GM10266 (cell line): ENCODE data around the gene EXOC3L1.

Experiments used
- DNase-seq: peaks from one replicate; pipeline ENCODE4 v3.0.0; 2012; ENCODE audit errors: extremely low spot score
- TF ChIP-seq, protein P1 (sequence below): IDR thresholded peaks from 2 replicates; pipeline ENCODE4 v1.5.1; 2012; ENCODE audit warnings: mild to moderate bottlenecking, low read depth; ENCODE audit not compliant: control insufficient read depth, insufficient read depth; ENCODE audit errors: missing control alignments

The EXOC3L1 gene

DNA sequence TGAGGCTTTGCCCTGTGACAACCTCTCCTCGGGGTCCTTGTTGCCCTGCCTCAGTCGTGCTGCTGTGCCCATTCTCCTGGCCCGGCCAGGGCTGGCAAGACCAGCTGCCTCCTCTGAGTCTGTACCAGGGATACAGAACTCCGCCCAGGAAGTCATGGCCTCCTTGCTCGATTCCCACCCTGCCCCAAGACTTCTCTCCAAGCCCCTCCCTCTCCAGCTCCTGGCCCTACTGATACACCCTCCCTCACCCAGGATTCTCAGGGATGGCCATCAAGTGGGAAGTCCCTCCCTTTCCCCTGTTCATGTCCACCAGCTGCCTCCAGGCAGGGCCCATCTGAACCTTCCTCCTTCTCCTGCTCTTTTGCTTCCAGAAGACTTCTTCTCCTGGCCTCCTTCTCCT lies 25.8 kb upstream of the EXOC3L1 start:
- TF ChIP-seq, protein P1, sequence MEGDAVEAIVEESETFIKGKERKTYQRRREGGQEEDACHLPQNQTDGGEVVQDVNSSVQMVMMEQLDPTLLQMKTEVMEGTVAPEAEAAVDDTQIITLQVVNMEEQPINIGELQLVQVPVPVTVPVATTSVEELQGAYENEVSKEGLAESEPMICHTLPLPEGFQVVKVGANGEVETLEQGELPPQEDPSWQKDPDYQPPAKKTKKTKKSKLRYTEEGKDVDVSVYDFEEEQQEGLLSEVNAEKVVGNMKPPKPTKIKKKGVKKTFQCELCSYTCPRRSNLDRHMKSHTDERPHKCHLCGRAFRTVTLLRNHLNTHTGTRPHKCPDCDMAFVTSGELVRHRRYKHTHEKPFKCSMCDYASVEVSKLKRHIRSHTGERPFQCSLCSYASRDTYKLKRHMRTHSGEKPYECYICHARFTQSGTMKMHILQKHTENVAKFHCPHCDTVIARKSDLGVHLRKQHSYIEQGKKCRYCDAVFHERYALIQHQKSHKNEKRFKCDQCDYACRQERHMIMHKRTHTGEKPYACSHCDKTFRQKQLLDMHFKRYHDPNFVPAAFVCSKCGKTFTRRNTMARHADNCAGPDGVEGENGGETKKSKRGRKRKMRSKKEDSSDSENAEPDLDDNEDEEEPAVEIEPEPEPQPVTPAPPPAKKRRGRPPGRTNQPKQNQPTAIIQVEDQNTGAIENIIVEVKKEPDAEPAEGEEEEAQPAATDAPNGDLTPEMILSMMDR: no peak
- DNase-seq: no peak

DNA sequence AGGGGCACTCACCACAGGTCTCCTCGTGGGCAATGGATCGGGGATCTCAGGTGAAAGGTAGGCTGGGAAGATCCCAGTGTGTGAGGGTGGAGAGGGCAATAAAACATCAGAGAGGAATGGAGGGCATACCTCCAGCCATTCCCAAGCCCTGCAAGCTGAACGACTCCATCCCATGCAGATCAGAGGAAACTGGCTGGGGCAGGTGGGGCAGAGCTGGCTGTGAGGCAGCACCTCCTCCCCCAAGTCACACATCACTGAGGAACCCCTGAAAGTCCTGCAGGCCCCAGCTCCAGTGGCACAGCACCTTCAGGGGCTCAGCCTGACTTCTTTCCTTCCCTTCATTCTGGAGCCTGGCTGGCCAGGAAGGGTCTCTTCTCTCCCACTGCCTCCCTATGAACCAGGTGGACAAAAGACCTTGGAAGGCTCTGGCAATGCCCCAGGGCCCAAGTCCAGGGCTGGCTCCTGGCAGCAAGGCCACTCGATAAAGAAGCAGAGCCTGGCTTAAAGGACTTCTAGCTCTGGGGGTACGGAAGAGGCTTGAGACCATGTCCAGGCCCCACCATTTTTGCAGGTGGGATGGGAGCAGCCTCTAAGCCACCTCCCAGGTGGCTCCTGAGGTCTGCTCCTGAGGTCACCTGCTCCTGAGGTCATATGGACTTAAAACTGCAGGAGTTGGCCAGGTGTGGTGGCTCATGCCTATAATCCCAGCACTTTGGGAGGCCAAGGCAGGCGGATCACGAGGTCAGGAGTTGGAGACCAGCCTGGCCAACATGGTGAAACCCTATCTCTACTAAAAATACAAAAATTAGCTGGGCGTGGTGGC lies 23.5 kb upstream of the EXOC3L1 start:
- no peak for DNase-seq
- TF ChIP-seq, protein P1: no peak

GRCh38 chr16:67212766-67213165 lies 22.8 kb upstream of the EXOC3L1 start:
- no peak for DNase-seq
- TF ChIP-seq, protein P1: no peak

DNA sequence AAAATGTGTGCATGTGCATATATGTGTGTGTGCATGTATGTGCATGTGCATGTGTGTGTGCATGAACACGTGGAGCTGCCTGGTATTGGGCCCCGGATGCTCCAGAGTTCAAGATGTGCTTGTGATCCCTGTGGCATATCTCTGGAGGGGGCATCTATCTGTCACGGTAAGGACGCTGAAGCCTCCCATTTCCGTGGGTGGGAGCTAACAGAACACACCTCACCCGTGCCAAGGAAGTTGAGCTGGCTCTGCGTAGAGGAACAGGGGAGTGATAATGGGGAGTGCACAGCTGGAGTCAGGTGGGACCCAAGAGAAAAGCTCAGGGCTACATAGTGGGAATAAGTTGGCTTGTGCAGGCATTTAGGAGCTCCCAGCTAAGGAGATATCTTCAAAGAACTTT lies 21.7 kb upstream of the EXOC3L1 start:
- TF ChIP-seq, protein P1: no peak
- no peak for DNase-seq

GRCh38 chr16:67210069-67210937 lies 20.4 kb upstream of the EXOC3L1 start:
- DNase-seq: no peak
- TF ChIP-seq, protein P1: no peak

- TF ChIP-seq, protein P1: no peak
These were observed 19.6 kb upstream of the EXOC3L1 start for GRCh38 chr16:67209565-67209964.

DNA sequence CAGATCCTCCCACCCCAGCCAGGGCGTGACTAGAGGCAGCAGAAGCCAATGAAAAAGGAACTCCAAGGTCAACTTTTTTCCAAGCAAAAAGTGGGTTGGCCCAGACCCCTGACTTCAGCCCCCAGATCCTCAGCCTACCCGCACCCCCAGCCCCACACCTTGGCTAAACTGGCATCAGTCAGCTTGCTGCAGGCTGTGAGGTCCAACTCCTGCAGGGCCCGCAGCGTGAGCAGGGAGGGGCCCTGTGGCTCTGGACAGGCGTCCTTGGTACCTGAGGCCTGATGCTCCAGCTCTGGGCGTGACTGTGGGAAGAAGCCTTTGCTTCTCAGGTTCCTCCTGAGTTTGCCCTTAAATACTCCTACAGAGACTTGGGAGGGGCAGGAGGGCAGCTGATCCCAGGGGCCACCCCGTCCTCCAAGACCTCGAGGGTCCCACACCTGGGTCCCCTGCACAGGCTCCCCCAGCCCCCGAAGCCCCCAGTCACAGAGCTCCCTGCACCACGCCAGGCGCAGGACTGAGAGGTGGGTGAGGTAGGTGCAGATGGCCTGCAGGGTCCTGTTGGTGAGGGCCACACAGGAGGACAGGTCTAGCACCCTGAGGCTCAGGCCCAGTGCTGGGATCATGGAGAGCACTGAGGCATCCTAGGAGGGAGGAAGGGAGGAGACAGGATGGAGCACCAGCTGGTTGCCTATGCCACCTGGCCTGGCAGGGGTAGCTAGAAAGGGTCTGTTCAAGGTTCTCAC lies 18.4 kb upstream of the EXOC3L1 start:
- TF ChIP-seq, protein P1: no peak
- no peak for DNase-seq

More at GRCh38 chr16:67209565-67209964, 19.6 kb upstream of the EXOC3L1 start:
- DNase-seq: no peak
